Calu3 (cell line): ENCODE results near the gene EFCAB11. TPM values are rescaled to one million over a fixed set of nuclear protein-coding genes. Genes with fewer than 3 reads are reported as not detected.

Source experiments
- BruUV-seq: library from RNA; stranded (reverse); fragments of 400-500 nt; replicated peaks from 2 replicates; lab custom pipeline; 2021; lab: Mats Ljungman, UMichigan
- CTCF ChIA-PET: fragments of 300-600 bp; sonication (Branson Sonifier 250); formaldehyde crosslinking; loops from one replicate; lab custom pipeline; 2022; ENCODE audit warnings: antibody characterized with exemption; lab: Charles Lee
- DNase-seq: peaks from one replicate; pipeline ENCODE4 v3.0.0; 2022
- H3K27ac Mint-ChIP-seq: one replicate; pipeline ENCODE4 v1.8.0; 2022; ENCODE audit warnings: mixed read lengths; ENCODE audit not compliant: unreplicated experiment
- H3K27me3 Mint-ChIP-seq: one replicate; pipeline ENCODE4 v1.8.0; 2022; ENCODE audit warnings: mixed read lengths; ENCODE audit not compliant: unreplicated experiment
- H3K36me3 Mint-ChIP-seq: one replicate; pipeline ENCODE4 v1.8.0; 2022; ENCODE audit warnings: mild to moderate bottlenecking, moderate library complexity, mixed read lengths; ENCODE audit not compliant: insufficient read depth, unreplicated experiment
- H3K4me1 Mint-ChIP-seq: one replicate; pipeline ENCODE4 v1.8.0; 2022; ENCODE audit warnings: mild to moderate bottlenecking, low read depth, mixed read lengths; ENCODE audit not compliant: unreplicated experiment
- H3K4me3 Mint-ChIP-seq: one replicate; pipeline ENCODE4 v1.8.0; 2022; ENCODE audit warnings: mild to moderate bottlenecking, low read depth, moderate library complexity, mixed read lengths; ENCODE audit not compliant: unreplicated experiment
- H3K9me3 Mint-ChIP-seq: one replicate; pipeline ENCODE4 v1.8.0; 2022; ENCODE audit warnings: low read depth, mixed read lengths; ENCODE audit not compliant: unreplicated experiment
- CTCF ChIP-seq: fragments of 200-600 bp; IDR thresholded peaks from one replicate; pipeline ENCODE4 v1.8.0; 2022; ENCODE audit warnings: antibody characterized with exemption; ENCODE audit not compliant: unreplicated experiment
- intact Hi-C: fragments of 100-400 bp; cut with micrococcal nuclease; formaldehyde crosslinking; loops from one replicate; pipeline ENCODE4 v1.10.0; 2022; ENCODE audit not compliant: unreplicated experiment
- total RNA-seq: library from RNA; stranded (reverse); gene quantifications from 2 replicates; pipeline ENCODE4 v1.2.3, GENCODE V29; 2022

Gene EFCAB11
- total RNA-seq, 1 experiment from 2014 or later, result 29.4 TPM

GRCh38 chr14:89848165-89848564 lies 106.4 kb downstream of the EFCAB11 start:
- no peak for TF ChIP-seq CTCF
- intact Hi-C loops, result no loop called here
- Mint-ChIP-seq H3K27me3 (no peaks in the 10 kb centered on the region), H3K36me3 (no peaks in the 10 kb centered on the region), H3K4me3 (no peak overlapping the region), H3K9me3 (no peaks in the 10 kb centered on the region), H3K4me1 (no peaks in the 10 kb centered on the region), H3K27ac (no peak overlapping the region)
- DNase-seq, result no peak
- CTCF ChIA-PET, result no interaction called here
- BruUV-seq, result no TSS peak

- intact Hi-C loops, result no loop called here
- Mint-ChIP-seq H3K9me3 (no peaks in the 10 kb centered on the region), H3K27me3 (no peaks in the 10 kb centered on the region), H3K27ac (no peak overlapping the region), H3K4me1 (no peaks in the 10 kb centered on the region), H3K36me3 (peaks cover 4% of the 10 kb centered on the region), H3K4me3 (no peak overlapping the region)
- no peak for DNase-seq
- CTCF ChIA-PET, result no interaction called here
- no TSS peak for BruUV-seq
- TF ChIP-seq CTCF, result no peak
These were observed 109.2 kb downstream of the EFCAB11 start for GRCh38 chr14:89845346-89845745.

GRCh38 chr14:89844508-89844907 lies 110.0 kb downstream of the EFCAB11 start:
- Mint-ChIP-seq H3K9me3 (no peaks in the 10 kb centered on the region), H3K27me3 (no peaks in the 10 kb centered on the region), H3K4me1 (no peaks in the 10 kb centered on the region), H3K4me3 (no peak overlapping the region), H3K36me3 (peaks cover 4% of the 10 kb centered on the region), H3K27ac (no peak overlapping the region)
- DNase-seq, result no peak
- CTCF ChIA-PET, result no interaction called here
- intact Hi-C loops, result no loop called here
- no peak for TF ChIP-seq CTCF
- no TSS peak for BruUV-seq

- H3K9me3 Mint-ChIP-seq, result no peaks in the 10 kb centered on the region
- H3K27ac Mint-ChIP-seq, result no peak overlapping the region
- no peaks in the 10 kb centered on the region for H3K4me1 Mint-ChIP-seq
- CTCF ChIA-PET, result no interaction called here
- no TSS peak for BruUV-seq
- no peak overlapping the region for H3K4me3 Mint-ChIP-seq
- intact Hi-C loops, result no loop called here
- TF ChIP-seq CTCF, result no peak
- DNase-seq, result no peak
- H3K36me3 Mint-ChIP-seq, result peaks cover 4% of the 10 kb centered on the region
- H3K27me3 Mint-ChIP-seq, result no peaks in the 10 kb centered on the region
These were observed 111.7 kb downstream of the EFCAB11 start for GRCh38 chr14:89842837-89843236.
